Measurements from ENCODE around the gene NFKBIE. TPM values are rescaled to one million over a fixed set of nuclear protein-coding genes. Genes with fewer than 3 reads are reported as not detected.

NFKBIE gene
- total and polyA plus RNA-seq, 9 of the 15 experiments (the other 6 are each of a cell fraction or from before 2014, with no cell fraction given), result 2.1 to 16.4 (median 11.7) TPM

DNA sequence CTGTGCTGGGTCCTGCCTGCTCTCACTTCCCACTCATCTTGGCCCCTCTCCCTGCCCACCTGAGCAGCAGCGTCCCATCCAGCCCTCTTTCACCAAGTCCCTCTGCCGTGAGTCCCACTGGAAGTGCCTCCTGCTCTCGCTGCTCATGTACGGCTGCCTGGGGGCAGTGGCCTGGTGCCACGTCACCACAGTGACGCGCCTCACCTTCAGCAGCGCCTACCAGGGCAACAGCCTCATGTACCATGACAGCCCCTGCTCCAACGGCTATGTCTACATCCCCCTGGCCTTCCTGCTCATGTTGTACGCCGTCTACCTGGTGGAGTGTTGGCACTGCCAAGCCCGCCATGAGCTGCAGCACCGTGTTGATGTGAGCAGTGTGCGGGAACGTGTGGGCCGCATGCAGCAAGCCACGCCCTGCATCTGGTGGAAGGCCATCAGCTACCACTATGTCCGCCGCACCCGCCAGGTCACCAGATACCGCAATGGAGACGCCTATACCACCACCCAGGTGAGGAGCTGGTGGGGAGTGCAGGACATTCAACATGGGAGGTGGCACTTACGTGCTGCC, 7.7 kb upstream of the NFKBIE start (continued):
- TF ChIP-seq, protein P1, sequence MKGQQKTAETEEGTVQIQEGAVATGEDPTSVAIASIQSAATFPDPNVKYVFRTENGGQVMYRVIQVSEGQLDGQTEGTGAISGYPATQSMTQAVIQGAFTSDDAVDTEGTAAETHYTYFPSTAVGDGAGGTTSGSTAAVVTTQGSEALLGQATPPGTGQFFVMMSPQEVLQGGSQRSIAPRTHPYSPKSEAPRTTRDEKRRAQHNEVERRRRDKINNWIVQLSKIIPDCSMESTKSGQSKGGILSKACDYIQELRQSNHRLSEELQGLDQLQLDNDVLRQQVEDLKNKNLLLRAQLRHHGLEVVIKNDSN (CRISPR knock-in tag; IDR thresholded peaks at IDR 0.05), result peak; percentile 41; the same call in 1 of the 2 replicates
- no peak for TF ChIP-seq RCOR1 (IDR thresholded peaks at IDR 0.05; ENCODE audit: borderline replicate concordance in 1 of 2, low read depth in 2 of 2, low read length in 2 of 2)
- TF ChIP-seq PYGO2 (tag; IDR thresholded peaks at IDR 0.05), result no peak
- peak; percentile 45 for TF ChIP-seq CREB1 (IDR thresholded peaks at IDR 0.05)
- peak; percentile 63; the same call in 1 of the 2 replicates for TF ChIP-seq CREB1 (CRISPR knock-in tag; IDR thresholded peaks at IDR 0.05)
- TF ChIP-seq, protein P2, sequence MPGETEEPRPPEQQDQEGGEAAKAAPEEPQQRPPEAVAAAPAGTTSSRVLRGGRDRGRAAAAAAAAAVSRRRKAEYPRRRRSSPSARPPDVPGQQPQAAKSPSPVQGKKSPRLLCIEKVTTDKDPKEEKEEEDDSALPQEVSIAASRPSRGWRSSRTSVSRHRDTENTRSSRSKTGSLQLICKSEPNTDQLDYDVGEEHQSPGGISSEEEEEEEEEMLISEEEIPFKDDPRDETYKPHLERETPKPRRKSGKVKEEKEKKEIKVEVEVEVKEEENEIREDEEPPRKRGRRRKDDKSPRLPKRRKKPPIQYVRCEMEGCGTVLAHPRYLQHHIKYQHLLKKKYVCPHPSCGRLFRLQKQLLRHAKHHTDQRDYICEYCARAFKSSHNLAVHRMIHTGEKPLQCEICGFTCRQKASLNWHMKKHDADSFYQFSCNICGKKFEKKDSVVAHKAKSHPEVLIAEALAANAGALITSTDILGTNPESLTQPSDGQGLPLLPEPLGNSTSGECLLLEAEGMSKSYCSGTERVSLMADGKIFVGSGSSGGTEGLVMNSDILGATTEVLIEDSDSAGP (CRISPR knock-in tag; IDR thresholded peaks at IDR 0.05), result no peak; the same call in 1 of the 2 replicates
- TF ChIP-seq ZNF282 (CRISPR knock-in tag; IDR thresholded peaks at IDR 0.05), result no peak
- TF ChIP-seq OTX1 (CRISPR knock-in tag; IDR thresholded peaks at IDR 0.05), result no peak
- no peak for TF ChIP-seq ZNF668 (CRISPR knock-in tag; IDR thresholded peaks at IDR 0.05)
- TF ChIP-seq TBL1XR1 (IDR thresholded peaks at IDR 0.05; ENCODE audit: low read length in 2 of 2), result no peak
